Measurements from ENCODE around the gene FBF1.

Gene FBF1

DNA sequence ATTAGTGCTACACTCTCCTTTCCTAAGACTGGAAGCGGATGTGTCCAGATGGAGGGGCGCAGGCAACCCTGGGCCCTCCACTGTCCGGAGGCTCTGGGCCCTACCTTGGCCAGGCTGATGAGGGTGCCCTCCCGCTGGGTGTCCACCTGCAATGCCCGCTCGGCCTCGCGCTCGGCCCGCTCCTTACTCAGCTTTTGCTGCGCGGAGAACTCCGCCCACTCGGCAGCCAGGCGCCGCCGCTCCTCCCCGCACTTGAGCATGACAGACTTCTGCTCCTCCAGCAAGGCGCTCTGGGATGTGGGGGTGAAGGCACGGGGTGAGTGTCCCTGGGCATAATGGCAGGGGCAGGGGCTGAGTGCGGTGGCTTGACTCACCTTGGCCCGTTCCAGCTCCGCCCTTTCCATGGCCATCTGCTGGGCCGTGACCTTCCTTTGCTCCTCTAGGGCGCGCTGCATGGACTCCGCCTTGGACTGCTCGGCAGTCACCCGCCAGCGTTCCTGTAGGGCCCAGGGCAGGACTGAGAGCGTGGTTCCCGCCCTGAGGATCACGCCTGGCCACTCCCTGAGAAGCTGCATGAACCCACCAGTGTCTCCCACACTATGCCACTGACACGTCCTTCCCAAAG, 26.1 kb downstream of the FBF1 start:
- DNase-seq: no peak

DNA sequence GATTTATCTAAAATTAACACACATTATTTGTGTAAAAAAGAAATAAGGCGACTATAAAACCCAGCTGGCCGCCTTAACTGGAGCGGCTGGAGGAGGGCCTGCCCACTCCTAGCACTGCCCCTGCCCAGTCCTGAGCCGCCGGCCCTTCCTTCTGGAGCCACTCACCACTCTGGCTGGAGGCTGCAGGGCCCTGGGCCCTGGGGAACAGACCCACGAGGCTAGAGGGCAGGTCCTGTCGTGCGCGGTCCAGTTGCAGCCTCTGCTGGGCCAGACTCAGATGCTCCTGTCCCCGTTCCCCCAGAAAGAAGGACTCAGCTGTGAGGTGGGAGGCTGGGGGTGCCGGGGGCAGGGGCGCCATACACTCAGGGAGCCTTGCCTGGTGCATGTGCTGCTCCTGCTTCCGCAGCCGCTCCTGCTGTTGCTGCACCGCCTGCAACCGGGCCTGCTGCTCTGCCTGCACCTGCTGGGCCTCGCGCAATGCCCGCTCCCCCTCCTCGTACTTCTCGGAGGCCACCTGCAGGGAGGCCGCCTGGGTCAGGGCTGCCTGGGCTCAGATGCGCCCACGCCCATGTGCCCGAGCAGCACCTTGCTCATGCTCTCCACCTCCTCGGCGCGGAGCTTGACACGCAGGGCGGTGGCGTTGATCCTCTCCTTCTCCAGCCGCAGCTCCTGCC, 27.2 kb downstream of the FBF1 start:
- DNase-seq: no peak

DNA sequence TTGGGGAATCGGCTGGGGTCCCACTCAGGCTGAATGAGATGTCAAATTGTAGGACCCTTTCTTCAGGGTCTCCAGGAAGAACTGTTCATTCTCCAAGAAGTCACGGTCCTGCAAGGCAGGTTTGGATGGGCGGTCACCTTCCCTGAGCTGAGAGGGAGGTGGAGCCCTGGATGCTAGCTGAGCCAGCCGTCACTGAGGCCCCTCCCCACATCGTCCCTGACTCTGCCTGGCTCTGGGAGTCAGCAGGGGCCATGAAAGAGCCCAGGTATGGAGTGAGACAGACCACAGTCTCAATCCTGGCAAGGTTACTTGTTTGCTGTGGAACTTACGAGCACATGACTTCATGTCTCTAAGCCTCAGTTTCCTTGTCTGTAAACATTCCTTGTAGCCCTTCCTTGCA, 30.1 kb downstream of the FBF1 start:
- no peak for DNase-seq

DNA sequence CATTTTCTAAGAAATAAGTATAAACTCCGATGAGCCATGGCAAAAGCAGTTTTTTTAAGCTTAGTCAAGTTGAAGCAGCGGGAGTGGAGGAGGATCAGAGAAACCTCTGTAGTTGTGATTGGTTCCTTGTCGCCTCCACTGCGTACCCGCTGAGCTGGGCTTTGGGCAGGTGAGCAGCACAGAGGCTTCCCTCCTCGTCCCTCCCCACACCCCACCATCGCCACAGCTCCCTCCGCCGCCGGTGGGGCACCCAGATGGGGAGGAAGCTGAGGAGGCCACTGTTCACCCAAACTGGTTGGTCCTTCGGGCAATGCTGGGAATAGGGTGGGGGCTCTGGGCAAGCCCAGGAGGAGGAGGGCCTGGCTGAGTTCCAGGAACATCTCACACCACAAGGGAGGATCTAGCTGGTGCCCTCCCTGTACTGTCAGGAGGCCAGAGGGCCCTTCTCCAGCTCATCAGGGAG, 31.0 kb downstream of the FBF1 start:
- peak in 1 of 6 experiments; percentile 7 for DNase-seq

DNA sequence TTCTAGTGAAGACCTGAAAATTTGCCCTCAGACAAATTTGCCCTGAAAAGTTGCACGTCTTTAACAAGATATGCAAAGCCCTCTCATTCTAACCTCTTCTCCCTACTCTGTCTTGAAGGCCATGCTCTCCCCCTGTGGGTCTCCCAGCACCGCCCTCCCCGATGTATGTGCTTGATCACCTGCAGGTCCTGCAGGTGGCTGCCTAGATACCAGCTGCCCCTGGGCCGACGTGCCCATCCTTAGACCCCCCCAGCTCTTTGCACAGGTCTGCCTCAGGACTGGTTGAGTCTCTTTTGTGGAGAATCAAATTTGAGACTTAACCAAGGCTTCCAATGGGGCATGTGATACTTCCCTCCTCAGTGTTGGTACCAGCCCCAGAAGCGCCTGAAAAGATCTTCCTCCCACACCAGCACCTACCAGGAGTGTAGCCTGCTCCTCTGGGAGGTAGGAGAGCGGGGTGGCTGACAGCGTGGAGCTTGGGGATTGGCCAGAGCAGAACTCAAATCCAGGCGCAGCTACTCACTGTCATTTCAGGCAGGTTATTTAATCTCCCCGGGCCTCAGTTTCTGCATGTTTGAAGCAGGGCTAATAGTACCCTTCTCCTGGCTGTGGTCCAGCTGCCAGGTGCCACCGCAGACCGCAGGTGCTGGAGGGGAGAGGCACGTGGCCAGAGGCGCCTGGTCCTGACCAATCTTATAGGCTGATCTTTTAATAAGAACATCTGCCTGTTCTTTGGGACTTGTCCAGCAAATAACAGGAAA, 31.6 kb downstream of the FBF1 start:
- DNase-seq: no peak

DNA sequence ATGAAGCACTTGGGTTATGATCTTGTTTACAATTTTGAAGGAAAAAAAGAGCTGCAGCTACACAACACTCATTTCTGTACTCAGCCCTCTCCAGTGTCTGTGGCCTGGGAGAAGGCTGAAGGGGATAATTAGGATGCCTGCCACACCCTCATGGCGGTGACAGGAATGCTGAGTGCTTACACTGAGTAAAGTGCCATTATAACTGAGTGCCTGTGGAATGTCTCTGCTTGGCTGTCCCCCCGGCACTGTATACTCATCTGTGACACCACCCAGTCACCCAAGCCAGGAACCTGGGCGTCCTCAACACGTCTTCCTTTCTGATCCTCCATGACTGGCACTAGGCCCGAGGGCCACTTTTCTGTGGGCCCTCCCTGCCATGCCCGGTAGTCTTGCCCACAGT, 32.6 kb downstream of the FBF1 start:
- DNase-seq: no peak

DNA sequence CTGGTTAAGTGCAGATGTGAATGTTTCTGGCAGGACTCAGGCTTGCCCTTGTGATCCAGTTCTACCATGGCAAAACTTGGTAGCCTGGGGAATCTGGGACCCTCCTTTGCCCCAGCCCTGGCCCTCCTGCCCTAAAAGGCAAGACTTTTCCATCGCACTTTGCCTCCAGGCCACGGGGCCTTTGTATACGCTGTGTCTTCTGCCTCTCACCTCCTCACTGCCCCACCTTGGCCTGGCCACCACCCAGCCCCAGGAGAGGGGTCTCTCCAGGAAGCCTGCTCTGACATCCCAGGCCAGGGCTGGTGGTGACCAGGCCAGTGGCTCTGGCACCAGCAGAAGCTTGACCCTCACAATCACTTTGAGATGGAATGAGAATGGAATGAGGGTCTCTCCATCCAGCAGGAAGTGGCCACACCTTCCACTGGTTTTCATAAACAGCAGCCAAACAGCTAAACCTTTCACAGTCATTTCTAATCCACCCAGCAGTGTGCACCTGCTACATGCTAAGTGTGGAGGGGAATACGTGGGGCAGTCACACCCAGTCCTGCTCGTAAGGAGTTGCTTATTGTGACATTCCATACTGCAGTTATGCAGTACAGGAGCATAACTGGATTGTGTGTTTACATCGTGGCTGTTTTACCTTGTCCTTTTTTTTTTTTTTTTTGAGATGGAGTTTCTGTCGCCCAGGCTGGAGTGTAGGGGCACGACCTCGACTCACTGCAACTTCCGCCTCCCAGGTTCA, 34.5 kb downstream of the FBF1 start:
- DNase-seq: no peak

DNA sequence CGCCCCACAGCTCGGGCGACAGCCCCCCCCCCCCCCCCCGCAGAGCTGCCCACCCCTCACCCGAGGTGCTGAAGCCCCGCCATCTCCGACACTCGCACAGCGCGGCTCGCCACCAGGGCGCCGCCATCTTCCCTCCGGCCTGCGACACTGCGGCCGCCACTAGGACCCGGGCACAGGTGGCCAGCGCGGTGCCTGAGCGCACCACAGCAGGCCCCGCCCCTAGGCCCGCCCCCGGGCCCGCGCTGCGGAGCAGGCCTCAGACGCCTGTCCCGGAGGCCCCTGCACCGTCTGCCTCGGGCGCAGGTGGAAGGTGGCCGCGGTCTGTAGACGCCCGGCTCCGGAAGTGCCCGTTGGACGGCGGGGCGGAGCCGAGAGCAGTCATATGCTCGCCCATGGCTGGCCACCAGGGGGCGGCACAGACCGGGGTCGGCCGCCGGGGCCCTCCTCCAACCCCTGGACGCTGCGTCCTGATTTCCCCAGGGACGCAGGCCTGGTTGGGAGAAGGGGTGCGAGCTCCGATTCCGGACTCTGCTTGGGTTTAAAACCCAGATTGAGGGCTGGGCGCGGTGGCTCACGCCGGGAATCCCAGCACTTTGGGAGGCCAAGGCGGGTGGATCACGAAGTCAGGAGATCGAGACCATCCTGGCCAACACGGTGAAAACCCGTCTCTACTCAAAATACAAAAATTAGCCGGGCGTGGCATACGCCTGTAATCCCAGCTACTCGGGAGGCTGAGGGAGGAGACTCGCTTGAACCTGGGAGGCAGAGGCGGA, 35.9 kb downstream of the FBF1 start, which contains the start of gene MRPL38:
TSS of gene MRPL38 (minus strand) at position 136 of the 773 bp plus-strand sequence. CDS start at position 127, 9 bp downstream.
- peak; percentile 85 to 98 (median 88) for DNase-seq

DNA sequence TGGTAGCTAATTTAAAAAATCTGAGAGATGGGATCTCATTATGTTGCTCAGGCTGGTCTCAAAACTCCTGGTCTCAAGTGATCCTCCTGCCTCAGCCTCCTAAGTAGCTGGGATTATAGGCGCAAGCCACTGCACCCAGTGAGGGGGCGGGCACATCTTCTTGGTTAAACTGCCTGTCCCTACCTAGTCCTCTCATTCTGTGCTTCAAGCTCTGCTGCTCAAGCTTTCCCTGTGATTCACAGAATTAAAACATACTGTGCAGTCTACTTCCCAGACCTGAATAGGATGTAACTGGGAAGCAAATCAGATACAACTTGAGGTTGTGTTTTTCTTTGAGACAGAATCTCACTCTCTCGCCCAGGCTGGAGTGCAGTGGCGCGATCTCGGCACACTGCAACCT, 38.4 kb downstream of the FBF1 start:
- no peak for DNase-seq

DNA sequence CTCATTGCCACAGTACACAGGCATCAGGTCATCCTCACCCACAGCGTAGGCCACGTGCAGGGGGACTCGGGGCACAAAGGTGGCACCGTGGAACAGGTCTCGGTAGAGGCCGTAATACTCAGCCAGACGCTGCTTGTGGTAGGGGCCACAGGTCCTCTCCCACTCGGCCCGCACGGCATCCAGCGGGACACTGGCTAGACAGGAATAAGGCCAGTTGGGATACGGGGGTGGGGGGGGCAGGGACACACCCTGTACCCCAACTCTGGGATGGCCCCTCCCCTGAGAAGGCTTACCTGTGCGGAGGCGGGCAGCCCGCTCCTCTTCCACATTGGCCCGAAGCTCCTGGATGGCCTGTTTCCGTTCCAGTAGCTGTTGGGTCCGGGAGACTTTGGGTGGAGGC, 39.1 kb downstream of the FBF1 start:
- no peak for DNase-seq

DNA sequence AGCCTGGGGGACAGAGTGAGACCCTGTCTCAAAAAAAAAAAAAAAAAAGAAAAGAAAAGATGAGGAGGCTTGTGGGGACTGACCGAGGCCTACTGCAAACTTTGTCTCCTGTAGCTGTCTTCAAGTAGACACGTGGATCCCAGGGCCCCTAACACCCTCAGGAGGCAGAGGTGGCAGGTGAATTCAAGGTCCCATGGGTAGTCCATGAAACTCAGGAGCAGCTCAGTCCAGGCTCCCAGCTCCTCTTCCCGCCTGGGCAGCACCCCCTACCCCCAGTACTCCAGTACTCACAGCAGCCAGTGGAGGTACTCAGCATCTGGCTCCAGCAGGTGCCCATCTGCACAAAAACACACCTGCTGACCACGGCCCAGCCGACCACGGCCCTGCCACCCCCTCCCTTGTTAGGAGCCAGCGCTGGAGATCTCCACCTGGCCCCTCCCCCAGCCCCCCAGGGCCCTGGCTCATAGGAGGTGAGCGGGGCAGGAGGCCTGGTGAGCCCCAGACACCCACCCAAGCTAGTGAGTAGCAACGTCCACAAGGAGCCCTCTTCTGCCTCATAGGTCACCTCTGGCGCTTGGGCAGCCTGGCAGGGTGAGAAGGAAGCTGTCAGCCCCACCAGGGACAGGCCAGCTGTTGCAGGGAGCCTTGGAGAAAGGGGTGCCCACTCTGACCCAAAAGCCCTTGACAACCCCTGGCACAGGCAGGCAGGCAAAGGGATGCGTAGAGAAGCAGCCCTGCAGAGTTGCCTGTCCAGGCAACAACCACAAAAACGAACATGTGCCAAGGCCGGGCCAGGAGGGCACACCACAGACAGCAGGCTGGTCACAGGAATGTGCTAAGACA, 39.9 kb downstream of the FBF1 start:
- no peak for DNase-seq

DNA sequence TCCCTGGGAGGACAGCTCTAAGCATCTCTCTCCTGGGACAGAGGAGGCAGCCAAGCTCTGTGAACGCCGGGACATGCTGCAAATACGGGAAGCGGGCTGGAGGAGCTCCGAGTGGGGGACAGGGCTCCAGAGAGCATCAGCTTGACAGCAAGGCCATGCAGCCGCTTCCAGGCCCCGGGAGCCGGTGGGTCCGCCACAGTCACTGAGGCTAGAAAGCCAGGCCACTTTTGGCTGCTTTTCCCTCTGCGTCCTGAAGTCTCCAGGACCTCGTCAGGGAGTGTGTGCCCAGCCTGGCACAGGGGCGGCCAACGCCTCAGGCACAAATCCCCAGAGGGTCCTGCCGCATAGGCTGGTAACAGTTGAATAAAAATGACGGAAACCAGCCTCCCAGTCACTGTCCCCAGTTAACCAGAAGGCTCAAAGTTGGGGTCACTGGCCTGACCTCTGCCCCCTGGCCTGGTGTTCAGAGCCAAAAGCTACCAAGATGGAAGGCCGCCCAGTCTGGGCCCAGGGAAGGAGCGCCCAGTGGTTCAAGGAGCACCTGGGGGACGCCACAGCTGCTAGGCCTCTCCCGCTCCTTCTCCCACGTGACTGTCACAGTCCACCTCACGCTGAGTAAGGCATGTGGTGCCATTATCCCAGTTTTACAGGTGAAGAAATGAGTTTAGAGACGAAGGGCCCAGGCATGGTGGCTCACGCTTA, 40.9 kb downstream of the FBF1 start:
- no peak for DNase-seq

DNA sequence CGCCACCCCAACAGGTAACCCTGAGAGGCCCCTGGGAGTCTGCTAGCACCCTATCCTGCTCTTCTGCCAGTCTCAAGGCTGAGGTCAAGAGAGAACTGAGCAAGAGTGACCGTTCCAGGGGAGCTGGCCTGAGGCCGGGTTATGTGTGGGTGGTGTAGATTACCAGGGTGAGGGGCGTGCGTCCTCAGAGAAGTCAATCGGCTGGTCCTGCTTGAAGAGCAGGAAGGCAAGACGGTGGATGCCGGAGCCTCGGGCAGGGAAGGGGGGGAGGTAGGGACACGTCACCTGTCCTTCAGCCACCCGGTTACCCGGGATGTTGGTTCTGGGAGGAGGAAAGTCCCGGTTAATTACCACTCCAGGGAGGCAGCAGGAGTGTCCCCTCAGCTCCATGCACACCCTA, 41.5 kb downstream of the FBF1 start:
- no peak for DNase-seq

DNA sequence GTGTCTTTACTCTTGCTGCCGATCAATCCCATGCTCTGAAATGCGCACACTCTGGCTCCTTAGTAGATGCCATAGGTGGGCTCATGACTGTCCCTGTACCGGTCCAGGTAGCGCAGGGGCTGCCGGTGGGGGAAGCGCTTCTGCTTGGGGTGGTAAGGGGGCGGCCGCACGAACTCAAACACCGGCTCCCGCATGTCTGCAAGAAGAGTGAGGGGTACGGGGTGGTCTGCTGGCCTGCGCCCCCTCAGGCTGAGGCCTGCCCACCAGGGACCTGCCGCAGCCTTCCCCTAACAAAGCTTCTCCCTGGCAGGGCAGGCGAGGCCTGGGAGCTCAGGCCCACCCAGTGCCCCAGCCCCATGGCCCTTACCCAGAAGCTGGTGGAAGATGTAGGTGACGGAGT, 42.1 kb downstream of the FBF1 start:
- no peak for DNase-seq

DNA sequence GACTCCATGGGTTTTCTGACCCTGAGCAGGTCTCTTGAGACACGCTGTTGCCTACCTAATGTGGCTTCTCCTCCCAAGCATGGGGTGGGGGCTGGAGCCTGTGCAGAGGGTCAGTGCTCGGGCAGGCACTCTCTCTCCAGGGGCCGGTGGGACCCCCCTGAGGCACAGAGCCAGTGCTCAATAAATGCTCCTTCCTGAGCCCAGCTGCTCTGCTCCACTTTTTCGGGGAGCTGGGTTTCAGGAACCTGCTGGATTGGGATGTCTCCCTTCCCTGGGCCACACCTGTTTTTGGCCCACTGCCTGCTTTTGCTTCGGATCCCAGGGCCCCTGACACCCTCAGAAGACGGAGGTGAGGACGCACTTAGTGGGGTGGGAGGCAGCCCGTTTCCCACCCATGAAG, 42.8 kb downstream of the FBF1 start:
- no peak for DNase-seq

DNA sequence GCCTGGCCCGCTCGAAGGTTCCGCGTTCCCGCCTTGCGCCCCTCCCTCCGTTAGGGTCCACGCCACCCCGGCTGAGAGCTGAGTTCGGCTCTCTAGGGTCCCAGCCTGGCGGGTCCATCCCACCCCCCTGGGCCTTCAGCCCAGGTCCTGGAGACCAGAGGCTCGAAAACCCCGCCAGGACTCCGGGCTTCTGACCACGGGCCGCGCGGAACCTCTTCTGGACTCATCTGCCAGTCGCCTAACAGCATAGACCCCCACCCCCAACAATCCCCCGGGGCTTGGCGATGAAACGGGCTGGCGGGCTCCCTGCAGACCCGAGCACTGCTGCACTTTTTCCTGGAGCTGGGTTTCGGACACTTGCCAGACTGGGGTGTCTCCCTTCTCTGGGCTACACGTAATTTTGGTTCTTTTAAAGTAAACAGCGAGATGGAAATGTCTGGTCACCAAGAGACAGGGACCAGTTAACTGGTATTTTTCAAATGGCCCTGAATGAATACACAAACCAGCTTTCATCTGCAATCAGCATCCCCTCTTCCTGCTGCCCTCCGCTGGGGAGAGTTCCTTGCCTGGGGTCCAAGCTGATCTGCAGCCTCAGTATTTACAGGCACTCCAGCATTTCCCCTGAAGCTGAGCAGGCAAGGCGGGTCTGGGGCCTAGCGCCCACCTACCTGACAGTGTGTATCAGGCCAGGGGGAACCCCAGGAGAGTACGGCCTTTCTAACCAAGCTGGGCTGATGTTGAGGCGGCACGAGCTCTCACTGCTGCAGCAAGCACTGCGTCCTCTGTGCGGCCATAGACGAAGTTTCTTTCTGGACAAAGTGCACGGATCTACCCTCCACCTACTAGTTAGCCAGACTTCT, 43.5 kb downstream of the FBF1 start:
- DNase-seq: peak in 1 of 6 experiments; percentile 32

DNA sequence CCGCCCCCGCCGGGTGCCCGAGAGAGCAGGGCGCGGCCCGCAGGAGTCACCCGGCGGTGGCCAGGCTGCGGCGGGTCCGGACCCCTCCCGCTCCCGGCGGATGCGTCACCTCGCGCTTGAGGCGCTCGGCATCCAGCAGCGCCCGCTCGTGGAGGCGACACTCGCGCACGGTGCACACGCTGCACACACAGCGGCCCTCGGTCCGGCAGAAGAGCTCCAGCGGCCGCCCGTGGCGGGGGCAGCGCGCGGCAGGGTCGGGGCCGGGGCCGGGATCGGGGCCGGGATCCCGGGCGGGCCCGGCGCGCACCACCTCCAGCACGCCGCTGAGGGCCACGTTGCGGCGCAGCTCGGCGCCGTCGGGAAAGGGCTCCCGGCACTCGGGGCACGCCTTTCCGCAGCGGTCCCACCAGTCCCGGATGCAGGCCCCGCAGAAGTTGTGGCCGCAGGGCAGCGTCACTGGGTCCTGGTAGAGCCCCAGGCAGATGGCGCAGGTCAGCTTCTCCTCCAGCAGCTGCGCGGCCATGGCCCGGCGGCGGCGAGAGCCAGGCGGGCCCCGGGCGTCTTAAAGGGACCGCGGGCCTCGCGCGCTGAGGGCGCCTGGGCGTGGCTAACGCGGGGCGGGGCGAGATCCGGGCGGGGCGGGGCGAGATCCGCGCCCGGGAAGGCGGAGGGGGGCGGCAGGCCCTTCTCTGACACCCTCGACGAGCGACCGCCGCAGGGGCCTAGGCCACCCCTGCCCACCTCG, 44.3 kb downstream of the FBF1 start, which contains the start of gene TRIM65:
TSS of gene TRIM65 (minus strand) at position 537 of the 745 bp plus-strand sequence. CDS start at position 523, 14 bp downstream.
- peak; percentile 55 to 86 (median 69) for DNase-seq

DNA sequence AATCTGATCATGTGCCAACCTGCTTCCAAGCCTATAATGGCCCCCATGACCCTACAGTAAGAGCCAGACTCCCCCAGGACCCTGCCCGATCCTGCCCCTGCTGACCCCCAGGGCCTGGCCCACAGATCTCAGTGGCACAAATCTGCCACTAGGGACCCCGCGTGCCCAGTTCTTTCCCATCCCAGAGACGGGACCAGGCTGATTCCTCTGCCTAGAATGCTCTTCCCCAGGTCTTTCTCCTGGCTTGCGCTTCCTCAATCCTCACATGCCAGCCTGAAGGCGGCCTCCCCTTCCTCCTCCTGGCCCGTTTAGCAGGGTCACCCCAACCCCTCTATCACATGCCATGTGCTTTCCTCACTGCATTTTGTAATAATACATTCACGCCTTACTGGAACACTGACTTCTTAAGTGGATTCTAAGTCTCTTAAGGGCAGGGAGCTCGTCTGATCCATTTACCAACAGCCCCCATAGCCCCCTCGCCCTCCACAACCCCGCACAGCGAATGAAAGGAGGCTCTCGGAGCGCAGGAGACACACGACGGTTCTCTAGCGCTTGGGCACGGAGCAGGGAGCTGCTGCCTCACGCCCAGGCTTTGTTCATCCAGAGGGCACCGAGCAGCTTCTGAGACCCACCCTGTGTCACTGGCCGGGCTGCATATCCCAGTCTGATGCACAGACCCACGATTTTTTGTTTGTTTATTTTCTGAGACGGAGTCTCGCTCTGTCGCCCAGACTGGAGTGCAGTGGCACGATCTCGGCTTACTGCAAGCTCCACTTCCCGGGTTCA, 45.3 kb downstream of the FBF1 start:
- DNase-seq: no peak
